ENCODE data around the gene RSAD1.
A peak's percentile ranks its signal among the peaks of the same experiment; 100 is the strongest.

Gene RSAD1

GRCh38 chr17:50482516-50482915, 3.9 kb downstream of the RSAD1 start:
- intact Hi-C loops (cut with DNase I) = loop anchor here (5.0 kb wide), 1 partner anchor 60 kb away; no protein-coding TSS in a partner anchor

GRCh38 chr17:50483266-50483665, 4.6 kb downstream of the RSAD1 start:
- intact Hi-C loops (cut with DNase I) = loop anchor here (5.0 kb wide), 1 partner anchor 59 kb away; no protein-coding TSS in a partner anchor
- DNase-seq = no peak

More at GRCh38 chr17:50482516-50482915, 3.9 kb downstream of the RSAD1 start:
- peak; percentile 70 to 97 (median 90) for DNase-seq

- DNase-seq = no peak
- intact Hi-C loops (cut with DNase I) = loop anchor here (5.0 kb wide), 1 partner anchor 58 kb away; no protein-coding TSS in a partner anchor
Measured at GRCh38 chr17:50484386-50485155, 5.9 kb downstream of the RSAD1 start.

GRCh38 chr17:50487213-50488096, 8.8 kb downstream of the RSAD1 start:
- intact Hi-C loops (cut with DNase I) = no loop called here

GRCh38 chr17:50488880-50489279, 10.2 kb downstream of the RSAD1 start:
- no peak for DNase-seq
- intact Hi-C loops (cut with DNase I) = no loop called here

More at GRCh38 chr17:50487213-50488096, 8.8 kb downstream of the RSAD1 start:
- DNase-seq = no peak

- DNase-seq = no peak
Measured at GRCh38 chr17:50491505-50491904, 12.8 kb downstream of the RSAD1 start.

GRCh38 chr17:50492214-50492613, 13.6 kb downstream of the RSAD1 start:
- DNase-seq = no peak
- intact Hi-C loops (cut with DNase I) = no loop called here

More at GRCh38 chr17:50491505-50491904, 12.8 kb downstream of the RSAD1 start:
- intact Hi-C loops (cut with DNase I) = no loop called here

- intact Hi-C loops (cut with DNase I) = no loop called here
- no peak for DNase-seq
Measured at GRCh38 chr17:50493744-50494143, 15.1 kb downstream of the RSAD1 start.

- no peak for DNase-seq
Measured at GRCh38 chr17:50495217-50495823, 16.7 kb downstream of the RSAD1 start.

GRCh38 chr17:50495918-50496317, 17.3 kb downstream of the RSAD1 start:
- intact Hi-C loops (cut with DNase I) = no loop called here
- no peak for DNase-seq

More at GRCh38 chr17:50495217-50495823, 16.7 kb downstream of the RSAD1 start:
- intact Hi-C loops (cut with DNase I) = no loop called here

- DNase-seq = no peak
- intact Hi-C loops (cut with DNase I) = no loop called here
Measured at GRCh38 chr17:50498021-50498874, 19.6 kb downstream of the RSAD1 start.

GRCh38 chr17:50499270-50499669, 20.6 kb downstream of the RSAD1 start:
- intact Hi-C loops (cut with DNase I) = no loop called here

GRCh38 chr17:50499721-50500120, 21.1 kb downstream of the RSAD1 start:
- no peak for DNase-seq
- intact Hi-C loops (cut with DNase I) = no loop called here

More at GRCh38 chr17:50499270-50499669, 20.6 kb downstream of the RSAD1 start:
- no peak for DNase-seq

- intact Hi-C loops (cut with DNase I) = no loop called here
- DNase-seq = peak in 8 of 42 donors; percentile 9 to 66 (median 26)
Measured at GRCh38 chr17:50501054-50501453, 22.4 kb downstream of the RSAD1 start.

- intact Hi-C loops (cut with DNase I) = no loop called here
- no peak for DNase-seq
Measured at GRCh38 chr17:50502301-50502990, 23.8 kb downstream of the RSAD1 start.

GRCh38 chr17:50505591-50506130, 27.0 kb downstream of the RSAD1 start:
- no peak for DNase-seq
- intact Hi-C loops (cut with DNase I) = no loop called here

- no peak for DNase-seq
- intact Hi-C loops (cut with DNase I) = no loop called here
Measured at GRCh38 chr17:50506298-50506697, 27.6 kb downstream of the RSAD1 start.

All from head of caudate nucleus (tissue), 42 donors.